ES-I3 (cell line): ENCODE measurements around the gene MGRN1.

Experiments used
- H3K36me3 ChIP-seq: 2 replicates; pipeline ENCODE4 v1.6.1; 2013; ENCODE audit warnings: mild to moderate bottlenecking, low read length, control low read depth, moderate library complexity; ENCODE audit not compliant: insufficient read depth
- H3K4me1 ChIP-seq: 2 replicates; pipeline ENCODE4 v1.6.1; 2013; ENCODE audit warnings: mild to moderate bottlenecking, control low read depth, low read length; ENCODE audit not compliant: insufficient read depth
- H3K9ac ChIP-seq: 2 replicates; pipeline ENCODE4 v1.6.1; 2013; ENCODE audit warnings: low read depth, mild to moderate bottlenecking, low read length, moderate library complexity
- H3K9me3 ChIP-seq: 2 replicates; pipeline ENCODE4 v1.6.1; 2013; ENCODE audit warnings: mild to moderate bottlenecking, low read length, moderate library complexity; ENCODE audit not compliant: control insufficient read depth, insufficient read depth

The MGRN1 gene

GRCh38 chr16:4685292-4685691 lies 60.7 kb downstream of the MGRN1 start:
- Histone ChIP-seq H3K9me3 (no peaks in the 10 kb centered on the region), H3K9ac (no peak overlapping the region), H3K36me3 (peaks cover 8% of the 10 kb centered on the region; the same call in 1 of the 2 replicates), H3K4me1 (no peaks in the 10 kb centered on the region; the same call in 1 of the 2 replicates)

DNA sequence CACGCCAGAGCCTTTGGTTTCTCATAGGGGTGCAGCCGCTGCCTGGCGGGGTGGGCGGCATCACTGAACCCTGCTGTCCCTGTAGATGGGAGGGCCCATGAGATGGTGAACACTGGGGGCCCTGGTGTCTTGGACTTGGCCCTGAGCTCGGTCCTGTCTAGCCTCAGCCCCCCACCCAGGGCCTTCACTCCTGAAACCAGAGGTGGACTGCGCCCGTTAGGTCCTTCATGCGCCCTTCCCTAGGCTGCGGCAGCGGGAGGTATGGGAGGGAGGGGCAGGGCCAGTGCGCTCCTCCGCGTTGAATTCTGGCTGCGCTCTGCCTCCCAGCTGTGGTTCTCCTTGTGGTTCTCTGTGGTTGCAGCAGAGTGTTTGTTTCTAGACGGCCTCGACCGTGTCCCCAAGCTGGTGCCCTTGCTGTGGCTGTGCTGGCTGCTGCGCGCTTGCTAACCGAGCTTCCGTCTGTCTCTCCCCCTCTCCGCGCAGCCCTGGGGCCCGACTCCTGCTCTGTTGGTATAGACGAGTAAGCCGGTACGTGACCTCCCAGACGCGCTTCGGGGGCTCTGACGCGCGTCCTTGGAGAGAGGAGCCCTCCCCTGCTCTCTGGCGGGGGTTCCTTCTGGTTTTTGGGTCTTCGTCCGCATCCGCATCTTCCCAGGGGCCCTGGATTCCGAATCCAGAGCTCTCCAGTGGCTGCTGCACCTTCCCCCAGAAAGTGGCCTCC lies 61.3 kb downstream of the MGRN1 start:
- Histone ChIP-seq H3K9me3 (no peaks in the 10 kb centered on the region), H3K9ac (no peak overlapping the region), H3K4me1 (no peaks in the 10 kb centered on the region; the same call in 1 of the 2 replicates), H3K36me3 (peaks cover 8% of the 10 kb centered on the region; the same call in 1 of the 2 replicates)

GRCh38 chr16:4686497-4687210 lies 62.0 kb downstream of the MGRN1 start:
- no peak overlapping the region for H3K9ac ChIP-seq
- H3K4me1 ChIP-seq = no peaks in the 10 kb centered on the region; the same call in 1 of the 2 replicates
- H3K36me3 ChIP-seq = peaks cover 8% of the 10 kb centered on the region; the same call in 1 of the 2 replicates
- H3K9me3 ChIP-seq = no peaks in the 10 kb centered on the region

- Histone ChIP-seq H3K36me3 (peaks cover 8% of the 10 kb centered on the region; the same call in 1 of the 2 replicates), H3K9ac (no peak overlapping the region), H3K4me1 (no peaks in the 10 kb centered on the region; the same call in 1 of the 2 replicates), H3K9me3 (no peaks in the 10 kb centered on the region)
These were observed 62.8 kb downstream of the MGRN1 start for GRCh38 chr16:4687416-4687815.

- Histone ChIP-seq H3K9ac (no peak overlapping the region), H3K9me3 (no peaks in the 10 kb centered on the region), H3K4me1 (no peaks in the 10 kb centered on the region; the same call in 1 of the 2 replicates), H3K36me3 (peaks cover 8% of the 10 kb centered on the region; the same call in 1 of the 2 replicates)
These were observed 63.5 kb downstream of the MGRN1 start for GRCh38 chr16:4687946-4688673.

- Histone ChIP-seq H3K4me1 (no peaks in the 10 kb centered on the region; the same call in 1 of the 2 replicates), H3K36me3 (peaks cover 8% of the 10 kb centered on the region; the same call in 1 of the 2 replicates), H3K9me3 (no peaks in the 10 kb centered on the region), H3K9ac (no peak overlapping the region)
These were observed 64.0 kb downstream of the MGRN1 start for GRCh38 chr16:4688674-4689045.

- no peaks in the 10 kb centered on the region for H3K9me3 ChIP-seq
- H3K4me1 ChIP-seq = no peaks in the 10 kb centered on the region; the same call in 1 of the 2 replicates
- H3K36me3 ChIP-seq = peaks cover 8% of the 10 kb centered on the region; the same call in 1 of the 2 replicates
- no peak overlapping the region for H3K9ac ChIP-seq
These were observed 64.6 kb downstream of the MGRN1 start for GRCh38 chr16:4689091-4689671.

DNA sequence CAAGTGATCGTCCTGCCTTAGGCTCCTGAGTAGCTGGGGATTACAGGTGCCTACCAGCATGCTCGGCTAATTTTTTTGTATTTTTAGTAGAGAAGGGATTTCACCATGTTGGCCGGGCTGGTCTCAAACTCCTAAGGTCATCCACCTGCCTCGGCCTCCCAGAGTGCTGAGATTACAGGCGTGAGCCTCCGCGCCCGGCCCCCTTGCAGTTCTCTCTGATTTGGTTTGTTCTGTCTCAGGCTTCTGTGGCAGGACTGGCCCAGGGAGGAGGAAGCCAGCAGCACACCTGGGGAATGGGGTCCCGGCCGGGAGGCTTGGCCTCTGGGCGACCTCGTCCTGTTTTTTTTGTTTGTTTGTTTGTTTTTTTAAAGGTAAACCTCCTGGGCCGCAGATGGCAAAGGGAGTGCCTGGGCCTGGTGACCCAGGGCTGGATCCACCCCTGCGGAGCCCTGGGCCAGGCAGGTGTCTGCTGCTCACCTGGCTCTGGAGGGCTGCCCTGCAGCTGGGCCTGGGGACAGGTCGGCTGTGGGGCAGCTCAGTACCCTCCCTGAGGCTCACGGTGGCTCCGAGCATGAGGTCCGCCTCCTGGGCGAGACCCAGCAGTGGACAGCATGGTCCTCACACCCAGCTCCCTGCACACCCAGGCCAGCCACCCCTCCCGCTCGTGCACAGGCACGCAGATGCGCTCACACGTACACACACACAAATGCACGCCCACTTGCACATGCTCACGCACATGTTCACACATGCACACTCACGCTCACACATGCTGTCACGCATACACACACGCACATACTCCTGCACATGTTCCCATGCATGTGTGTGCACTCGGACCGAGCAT lies 65.5 kb downstream of the MGRN1 start:
- no peak overlapping the region for H3K9ac ChIP-seq
- H3K9me3 ChIP-seq = no peaks in the 10 kb centered on the region
- no peaks in the 10 kb centered on the region; the same call in 1 of the 2 replicates for H3K4me1 ChIP-seq
- peaks cover 5% of the 10 kb centered on the region; the same call in 1 of the 2 replicates for H3K36me3 ChIP-seq

DNA sequence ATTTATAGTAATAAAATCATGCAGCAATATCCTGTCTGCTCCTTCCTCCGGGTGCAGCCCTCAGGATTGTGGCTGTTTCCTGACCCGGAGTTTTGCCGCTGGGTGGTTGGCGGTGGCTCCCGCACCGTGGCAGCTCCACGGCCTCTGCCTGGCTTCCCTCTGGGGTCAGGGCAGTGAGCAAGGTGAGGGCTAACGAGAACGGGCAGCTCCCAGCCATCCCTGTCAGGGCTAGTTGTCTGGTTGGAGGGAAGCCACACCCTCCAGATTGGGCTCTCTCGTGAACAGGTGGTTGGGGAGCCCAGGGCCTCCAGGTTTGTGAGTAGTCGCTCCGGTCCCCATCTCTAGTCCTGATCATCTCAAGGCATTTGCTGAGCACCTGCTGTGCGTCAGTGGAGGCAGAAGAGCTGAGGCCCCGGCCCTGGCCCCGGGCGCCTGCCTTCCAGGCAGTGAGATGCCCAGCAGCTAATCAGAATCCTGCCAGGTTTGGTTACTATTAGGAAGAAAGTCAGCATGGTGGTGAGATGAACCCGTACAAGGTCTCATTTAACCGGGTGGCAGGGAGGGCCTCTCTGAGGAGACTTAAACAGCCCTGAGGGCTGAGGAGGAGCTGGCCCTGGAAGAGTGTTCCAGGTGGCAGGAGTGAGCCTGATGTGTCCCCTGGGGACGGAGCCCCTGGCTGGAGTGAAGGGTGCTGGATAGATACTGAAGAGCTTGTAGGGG lies 66.5 kb downstream of the MGRN1 start:
- H3K9me3 ChIP-seq = no peaks in the 10 kb centered on the region
- H3K4me1 ChIP-seq = no peaks in the 10 kb centered on the region; the same call in 1 of the 2 replicates
- H3K9ac ChIP-seq = no peak overlapping the region
- H3K36me3 ChIP-seq = no peaks in the 10 kb centered on the region; the same call in 1 of the 2 replicates

DNA sequence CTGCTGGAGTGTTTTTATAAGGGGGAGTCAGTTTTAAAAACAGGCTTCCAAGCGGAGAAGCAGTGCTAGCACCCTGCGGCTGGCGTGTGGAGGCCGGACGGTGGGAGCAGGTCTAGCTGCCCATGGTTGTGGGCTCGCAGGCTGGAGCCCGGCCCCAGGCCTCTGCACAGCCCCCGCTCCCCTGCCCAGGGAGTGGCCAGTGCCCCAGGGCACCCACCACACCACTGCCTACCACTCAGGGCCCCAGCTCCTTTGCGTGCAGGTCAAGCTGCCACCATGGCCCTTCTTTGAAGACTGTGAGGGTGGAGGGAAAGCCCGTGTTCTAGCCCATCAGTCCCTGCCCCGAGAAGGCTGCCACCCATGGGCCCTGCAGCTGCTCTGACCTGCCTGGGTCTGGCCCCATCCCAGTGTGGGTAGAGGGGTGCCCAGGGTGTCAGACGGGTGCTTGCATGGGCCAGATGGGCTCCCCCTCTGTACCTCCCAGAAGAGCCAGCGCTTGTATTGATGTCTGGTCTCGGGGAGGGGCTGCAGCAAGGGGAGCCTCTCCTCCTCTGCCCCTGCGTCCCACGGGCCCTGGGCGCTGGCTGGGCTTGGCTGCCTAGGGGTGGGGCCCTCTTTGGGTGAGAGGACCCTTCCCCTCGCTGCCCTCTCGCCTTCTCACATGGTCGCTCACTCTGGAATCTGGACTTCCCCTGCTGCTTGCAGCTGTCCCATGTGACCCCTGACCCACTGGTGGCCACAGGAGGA lies 67.2 kb downstream of the MGRN1 start:
- Histone ChIP-seq H3K4me1 (no peaks in the 10 kb centered on the region; the same call in 1 of the 2 replicates), H3K9ac (no peak overlapping the region), H3K9me3 (no peaks in the 10 kb centered on the region), H3K36me3 (no peaks in the 10 kb centered on the region; the same call in 1 of the 2 replicates)

DNA sequence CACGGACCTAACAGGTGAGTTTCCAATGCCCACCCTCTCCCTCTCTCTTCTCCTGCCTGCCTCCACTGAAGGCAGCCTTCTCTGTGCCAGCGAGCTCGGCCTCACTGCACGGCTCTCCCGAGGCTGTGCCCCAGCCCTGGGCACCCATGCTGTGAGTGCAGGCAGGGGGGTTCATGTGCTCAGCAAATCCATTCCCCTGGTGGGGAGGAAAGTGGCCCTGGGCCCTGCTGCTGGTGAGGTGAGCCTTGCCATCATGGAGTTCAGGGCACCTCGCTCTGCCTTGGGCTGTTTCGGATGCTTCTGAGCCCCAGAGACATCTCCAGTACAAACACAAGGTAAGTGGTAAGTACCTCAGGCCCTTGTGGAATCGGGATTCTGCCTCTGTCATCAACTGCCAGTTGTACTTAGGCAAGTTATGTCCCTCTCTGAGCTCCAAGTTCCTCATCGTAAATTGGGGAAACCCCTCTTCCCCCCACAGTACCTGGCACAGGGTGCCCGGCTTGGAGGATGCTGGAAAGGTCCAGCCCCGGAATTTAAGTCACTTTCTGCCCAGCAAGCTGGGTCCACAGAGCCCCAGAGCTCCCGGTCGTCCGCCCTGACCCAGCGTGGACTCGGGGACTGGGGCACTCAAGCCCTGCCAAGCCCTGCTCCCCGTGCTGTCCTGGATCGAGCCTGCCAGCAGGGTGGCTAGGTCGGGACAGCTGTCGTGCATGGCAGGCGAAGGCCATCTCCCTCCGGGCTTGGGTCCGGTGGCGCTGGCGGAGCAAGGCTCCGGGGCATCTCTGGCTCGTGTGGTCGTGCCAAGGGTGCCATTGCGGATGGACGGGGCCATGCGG lies 68.1 kb downstream of the MGRN1 start:
- Histone ChIP-seq H3K9me3 (no peaks in the 10 kb centered on the region), H3K9ac (peak overlapping the region; percentile 57; the same call in 1 of the 2 replicates), H3K36me3 (no peaks in the 10 kb centered on the region; the same call in 1 of the 2 replicates), H3K4me1 (no peaks in the 10 kb centered on the region; the same call in 1 of the 2 replicates)
